OCI-LY3 (cell line): ENCODE data around the gene EYA2.

Experiments
- H2AFZ ChIP-seq: fragments of 200-600, 300-600 bp; shearing (Covaris generic); 2 replicates; pipeline ENCODE4 v1.6.0; 2014; ENCODE audit warnings: antibody characterized with exemption, low read depth, low read length
- H3K27ac ChIP-seq: fragments of 200-600, 300-600 bp; sonication (generic); 2 replicates; pipeline ENCODE4 v1.5.1; 2014; ENCODE audit warnings: mild to moderate bottlenecking, low read length, moderate library complexity, mixed read lengths
- H3K27me3 ChIP-seq: fragments of 200-600, 300-600 bp; sonication (generic); 2 replicates; pipeline ENCODE4 v1.6.1; 2014; ENCODE audit warnings: low read depth, low read length, mixed read lengths
- H3K36me3 ChIP-seq: fragments of 200-600, 300-600 bp; sonication (generic); replicated peaks from 2 replicates; pipeline ENCODE3; 2014; ENCODE audit warnings: low read depth, low read length, mixed read lengths
- H3K4me1 ChIP-seq: fragments of 300-600, 200-600 bp; sonication (generic); 2 replicates; pipeline ENCODE4 v1.6.1; 2014; ENCODE audit warnings: low read length, mixed read lengths
- H3K4me2 ChIP-seq: fragments of 200-600, 300-600 bp; sonication (generic); 2 replicates; pipeline ENCODE4 v1.6.1; 2014; ENCODE audit warnings: low read length, mixed read lengths
- H3K4me3 ChIP-seq: fragments of 300-600, 200-600 bp; sonication (generic); 2 replicates; pipeline ENCODE4 v1.5.1; 2014; ENCODE audit warnings: antibody characterized with exemption, mild to moderate bottlenecking, low read length, moderate library complexity
- H3K79me2 ChIP-seq: fragments of 300-600, 200-600 bp; shearing (Covaris generic); 2 replicates; pipeline ENCODE4 v1.6.1; 2014; ENCODE audit warnings: mild to moderate bottlenecking, low read length, mixed read lengths
- H3K9ac ChIP-seq: fragments of 300-600, 200-600 bp; shearing (Covaris generic); 2 replicates; pipeline ENCODE4 v1.6.0; 2014; ENCODE audit warnings: mild to moderate bottlenecking, low read length, moderate library complexity
- H3K9me3 ChIP-seq: fragments of 200-600, 300-600 bp; shearing (Covaris generic); 2 replicates; pipeline ENCODE4 v1.6.1; 2014; ENCODE audit warnings: low read length, mixed read lengths; ENCODE audit not compliant: insufficient read depth
- H4K20me1 ChIP-seq: fragments of 200-600, 300-600 bp; sonication (generic); 2 replicates; pipeline ENCODE4 v1.6.1; 2016; ENCODE audit warnings: low read length, mixed read lengths; ENCODE audit not compliant: insufficient read depth
- EZH2phosphoT487 ChIP-seq: fragments of 200-600 bp; shearing (Covaris generic); IDR thresholded peaks from 2 replicates; pipeline ENCODE4 v1.6.1; 2018; ENCODE audit warnings: antibody characterized with exemption, mixed run types, low read depth
- TF ChIP-seq, protein P1 (sequence below): fragments of 200-600, 300-600 bp; sonication (generic); IDR thresholded peaks from 2 replicates; pipeline ENCODE4 v1.5.1; 2014; ENCODE audit warnings: antibody characterized with exemption, low read length, low read depth

EYA2 gene

DNA sequence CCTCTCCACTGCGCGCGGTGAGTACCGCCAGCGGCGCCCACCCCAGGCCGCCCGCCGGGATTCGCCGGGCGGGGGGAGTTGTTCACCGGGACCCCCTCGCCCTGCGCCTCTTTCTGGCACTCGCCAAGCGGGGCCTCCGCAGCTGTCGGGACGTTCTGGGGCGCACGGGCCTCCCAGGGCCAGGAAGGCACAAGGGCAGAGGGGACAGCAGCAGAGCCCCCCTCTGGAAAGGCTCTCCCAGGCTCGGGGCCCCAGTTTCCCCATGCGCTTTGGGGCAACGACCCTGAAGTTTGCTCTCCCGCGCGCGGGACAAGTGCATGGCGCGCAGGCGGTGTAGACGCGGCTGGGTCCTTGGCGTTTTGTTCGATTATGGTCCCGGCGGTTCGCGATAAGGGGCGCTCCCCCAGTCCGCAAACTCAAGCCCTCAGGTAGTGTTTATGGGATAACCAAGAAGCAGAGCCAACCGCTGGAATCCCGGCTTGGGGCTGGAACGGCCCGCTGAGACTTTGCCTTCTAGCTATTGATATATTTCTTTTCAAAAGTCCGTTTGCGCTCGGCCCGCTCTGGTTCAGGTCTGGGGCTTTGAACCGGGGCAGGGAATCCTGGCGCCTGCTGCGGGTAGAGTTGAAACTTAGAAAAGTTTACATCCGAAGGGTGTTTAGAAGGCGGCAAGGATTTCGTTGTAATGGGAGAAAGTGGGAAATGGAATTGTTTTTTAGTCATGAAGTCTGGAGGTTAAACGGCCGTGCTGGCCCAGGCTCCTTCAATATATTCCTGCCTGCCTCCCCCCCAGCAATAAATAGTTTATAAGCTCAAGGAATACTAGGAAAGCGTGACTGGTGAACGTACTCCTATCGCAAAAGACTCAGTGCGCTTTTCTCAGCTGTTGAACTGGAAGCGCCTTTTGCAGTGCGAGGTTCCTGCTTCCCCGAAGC is 595 bp downstream of the EYA2 start:
- Histone ChIP-seq H3K4me2 (no peak overlapping the region), H3K27me3 (no peaks in the 10 kb centered on the region), H3K9ac (no peak overlapping the region), H3K9me3 (no peaks in the 10 kb centered on the region), H3K27ac (no peak overlapping the region), H3K36me3 (no peaks in the 10 kb centered on the region), H3K4me1 (peaks cover 12% of the 10 kb centered on the region), H2AFZ (no peak overlapping the region), H3K4me3 (no peak overlapping the region), H3K79me2 (no peaks in the 10 kb centered on the region), H4K20me1 (no peaks in the 10 kb centered on the region)
- no peak for TF ChIP-seq EZH2phosphoT487
- TF ChIP-seq, protein P1, sequence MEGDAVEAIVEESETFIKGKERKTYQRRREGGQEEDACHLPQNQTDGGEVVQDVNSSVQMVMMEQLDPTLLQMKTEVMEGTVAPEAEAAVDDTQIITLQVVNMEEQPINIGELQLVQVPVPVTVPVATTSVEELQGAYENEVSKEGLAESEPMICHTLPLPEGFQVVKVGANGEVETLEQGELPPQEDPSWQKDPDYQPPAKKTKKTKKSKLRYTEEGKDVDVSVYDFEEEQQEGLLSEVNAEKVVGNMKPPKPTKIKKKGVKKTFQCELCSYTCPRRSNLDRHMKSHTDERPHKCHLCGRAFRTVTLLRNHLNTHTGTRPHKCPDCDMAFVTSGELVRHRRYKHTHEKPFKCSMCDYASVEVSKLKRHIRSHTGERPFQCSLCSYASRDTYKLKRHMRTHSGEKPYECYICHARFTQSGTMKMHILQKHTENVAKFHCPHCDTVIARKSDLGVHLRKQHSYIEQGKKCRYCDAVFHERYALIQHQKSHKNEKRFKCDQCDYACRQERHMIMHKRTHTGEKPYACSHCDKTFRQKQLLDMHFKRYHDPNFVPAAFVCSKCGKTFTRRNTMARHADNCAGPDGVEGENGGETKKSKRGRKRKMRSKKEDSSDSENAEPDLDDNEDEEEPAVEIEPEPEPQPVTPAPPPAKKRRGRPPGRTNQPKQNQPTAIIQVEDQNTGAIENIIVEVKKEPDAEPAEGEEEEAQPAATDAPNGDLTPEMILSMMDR = no peak

DNA sequence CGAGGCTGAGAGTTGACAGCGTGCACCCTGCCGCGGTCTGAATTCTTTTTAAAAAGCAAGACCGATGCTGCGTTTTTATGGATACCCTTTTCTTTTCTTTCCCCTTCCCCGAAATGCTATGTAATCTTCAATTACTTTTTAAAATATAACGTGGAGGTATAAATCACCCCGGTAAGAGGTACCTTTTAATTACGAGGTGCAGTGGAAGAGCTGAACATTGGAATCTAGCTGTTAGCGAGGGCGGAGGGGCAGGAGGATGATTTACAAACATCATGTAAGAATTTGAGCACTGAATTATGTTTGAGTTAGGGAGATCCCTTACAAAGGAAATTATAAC is 1.2 kb downstream of the EYA2 start:
- Histone ChIP-seq H2AFZ (no peak overlapping the region), H3K27me3 (no peaks in the 10 kb centered on the region), H4K20me1 (no peaks in the 10 kb centered on the region), H3K36me3 (no peaks in the 10 kb centered on the region), H3K9ac (no peak overlapping the region), H3K4me2 (no peak overlapping the region), H3K4me1 (peaks cover 18% of the 10 kb centered on the region), H3K79me2 (no peaks in the 10 kb centered on the region), H3K27ac (no peak overlapping the region), H3K4me3 (no peak overlapping the region), H3K9me3 (no peaks in the 10 kb centered on the region)
- TF ChIP-seq, protein P1 = no peak
- no peak for TF ChIP-seq EZH2phosphoT487

DNA sequence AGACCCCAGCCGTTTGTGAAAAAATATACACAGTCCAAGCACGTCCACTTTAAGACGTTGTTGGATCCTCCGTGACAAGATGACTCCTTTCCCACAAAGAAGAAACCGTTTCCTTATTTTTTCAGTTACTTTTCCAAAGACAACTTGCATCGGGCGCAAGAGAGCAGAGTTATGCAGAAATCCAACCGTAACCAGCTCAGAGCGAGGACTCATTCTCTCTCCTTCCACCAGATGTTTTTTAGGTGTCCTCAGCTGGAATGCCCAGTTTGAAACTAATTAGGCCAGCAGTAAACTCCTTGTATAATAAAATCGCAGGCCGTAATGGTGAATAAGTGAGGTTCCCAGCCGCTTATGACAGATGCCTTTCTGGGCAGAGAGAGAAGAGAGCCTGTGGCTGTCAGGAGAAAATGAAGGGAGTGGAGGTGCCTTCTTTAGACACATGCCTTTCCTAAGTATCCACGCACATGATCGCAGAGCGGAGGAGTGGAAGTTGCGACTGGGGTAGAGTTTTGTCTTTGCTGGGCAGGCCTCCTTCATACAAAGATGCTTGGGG is 2.8 kb downstream of the EYA2 start:
- H3K9ac ChIP-seq = no peak overlapping the region
- no peak overlapping the region for H3K4me3 ChIP-seq
- peaks cover 18% of the 10 kb centered on the region for H3K4me1 ChIP-seq
- no peaks in the 10 kb centered on the region for H3K36me3 ChIP-seq
- no peaks in the 10 kb centered on the region for H3K9me3 ChIP-seq
- no peak for TF ChIP-seq EZH2phosphoT487
- TF ChIP-seq, protein P1 = no peak
- H3K27ac ChIP-seq = no peak overlapping the region
- H4K20me1 ChIP-seq = no peaks in the 10 kb centered on the region
- no peaks in the 10 kb centered on the region for H3K79me2 ChIP-seq
- H3K27me3 ChIP-seq = no peaks in the 10 kb centered on the region
- no peak overlapping the region for H2AFZ ChIP-seq
- H3K4me2 ChIP-seq = no peak overlapping the region

DNA sequence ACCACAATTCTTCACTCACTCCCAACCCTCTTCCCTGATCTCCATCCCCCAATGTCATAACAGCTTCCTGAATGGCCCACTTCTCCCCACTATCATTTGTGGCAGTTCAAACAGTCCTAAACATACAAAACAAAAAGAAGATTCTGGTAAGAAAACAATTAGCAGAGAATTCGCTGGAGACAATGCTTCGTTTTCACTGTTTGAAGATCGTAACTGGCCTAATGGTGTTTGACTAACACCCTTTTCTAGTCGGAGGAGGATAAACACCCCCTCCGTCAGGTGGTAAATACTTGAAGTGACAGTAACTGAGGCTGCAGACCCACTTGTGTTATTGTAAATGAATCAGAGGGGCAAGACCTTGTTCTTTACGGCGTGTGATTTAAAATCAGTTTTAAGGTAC is 3.8 kb downstream of the EYA2 start:
- peaks cover 18% of the 10 kb centered on the region for H3K4me1 ChIP-seq
- H3K27me3 ChIP-seq = no peaks in the 10 kb centered on the region
- TF ChIP-seq EZH2phosphoT487 = no peak
- TF ChIP-seq, protein P1 = no peak
- H3K9ac ChIP-seq = no peak overlapping the region
- H3K4me2 ChIP-seq = no peak overlapping the region
- H4K20me1 ChIP-seq = no peaks in the 10 kb centered on the region
- no peaks in the 10 kb centered on the region for H3K79me2 ChIP-seq
- H2AFZ ChIP-seq = no peak overlapping the region
- H3K9me3 ChIP-seq = no peaks in the 10 kb centered on the region
- H3K27ac ChIP-seq = no peak overlapping the region
- H3K4me3 ChIP-seq = no peak overlapping the region
- H3K36me3 ChIP-seq = no peaks in the 10 kb centered on the region
